MCF 10A (cell line): ENCODE measurements around the gene NAA16. TPM values are rescaled to one million over a fixed set of nuclear protein-coding genes. Genes with fewer than 3 reads are reported as not detected.

Experiments used
- BruUV-seq: library from RNA; stranded (reverse); fragments of 400-500 nt; replicated peaks from 2 replicates; lab custom pipeline; 2021; lab: Mats Ljungman, UMichigan
- CTCF ChIA-PET: fragments of 300-600 bp; sonication (Branson Sonifier 250); formaldehyde crosslinking; extraction: SDS; loops from one replicate; lab custom pipeline; 2021; ENCODE audit warnings: antibody characterized with exemption, inconsistent platforms; lab: Yijun Ruan, JAX
- POLR2A ChIA-PET: fragments of 300-600, 350-650 bp; sonication (Branson Sonifier 250); formaldehyde crosslinking; extraction: SDS; loops from one replicate; lab custom pipeline; 2020; ENCODE audit warnings: antibody characterized with exemption, inconsistent platforms; lab: Yijun Ruan, JAX
- DNase-seq: peaks from one replicate; pipeline ENCODE4 v3.0.0-alpha.2; 2018; ENCODE audit not compliant: unreplicated experiment
- H3K27ac Mint-ChIP-seq: one replicate; pipeline ENCODE4 v1.8.0; 2022; ENCODE audit warnings: mild to moderate bottlenecking, low read depth, mixed read lengths; ENCODE audit not compliant: unreplicated experiment
- H3K27me3 Mint-ChIP-seq: one replicate; pipeline ENCODE4 v1.8.0; 2022; ENCODE audit warnings: mixed read lengths; ENCODE audit not compliant: insufficient read depth, unreplicated experiment
- H3K36me3 Mint-ChIP-seq: one replicate; pipeline ENCODE4 v1.8.0; 2022; ENCODE audit warnings: mild to moderate bottlenecking, moderate library complexity, mixed read lengths; ENCODE audit not compliant: insufficient read depth, unreplicated experiment
- H3K4me1 Mint-ChIP-seq: one replicate; pipeline ENCODE4 v1.8.0; 2022; ENCODE audit warnings: mixed read lengths; ENCODE audit not compliant: insufficient read depth, unreplicated experiment
- H3K4me3 Mint-ChIP-seq: one replicate; pipeline ENCODE4 v1.8.0; 2022; ENCODE audit warnings: mild to moderate bottlenecking, moderate library complexity, mixed read lengths; ENCODE audit not compliant: unreplicated experiment
- H3K9me3 Mint-ChIP-seq: one replicate; pipeline ENCODE4 v1.8.0; 2022; ENCODE audit warnings: mixed read lengths; ENCODE audit not compliant: unreplicated experiment
- CTCF ChIP-seq: fragments of 200-600 bp; IDR thresholded peaks from one replicate; pipeline ENCODE4 v1.8.0; 2022; ENCODE audit warnings: antibody characterized with exemption, mild to moderate bottlenecking; ENCODE audit not compliant: unreplicated experiment
- intact Hi-C: fragments of 100-400 bp; cut with micrococcal nuclease; formaldehyde crosslinking; loops from 2 replicates; pipeline ENCODE4 v1.14.1; 2022
- total RNA-seq: library from RNA; stranded (reverse); gene quantifications from 2 replicates; pipeline ENCODE4 v1.2.3, GENCODE V29; 2022

NAA16 gene
- total RNA-seq, 1 experiment from 2014 or later, result 13.8 TPM

GRCh38 chr13:41313659-41314197, 2.7 kb downstream of the NAA16 start:
- Mint-ChIP-seq H3K27ac (peak overlapping the region; percentile 86), H3K4me1 (peaks cover 13% of the 10 kb centered on the region), H3K4me3 (peak overlapping the region; percentile 93), H3K36me3 (peaks cover 19% of the 10 kb centered on the region), H3K9me3 (no peaks in the 10 kb centered on the region), H3K27me3 (no peaks in the 10 kb centered on the region)
- TF ChIP-seq CTCF, result no peak
- ChIA-PET POLR2A (interaction anchor here (0.7 to 2.8 kb wide), 10 partner anchors 10 to 1251 kb away, joined by 3 to 18 read pairs (median 6); partner anchors contain the start of genes ELF1 and MTRF1), CTCF (interaction anchor here (0.6 kb wide), 1 partner anchor 1607 kb away, joined by 4 read pairs; no protein-coding TSS in a partner anchor)
- no TSS peak for BruUV-seq
- intact Hi-C loops, result loop anchor here (5.0 to 10.0 kb wide), 2 partner anchors 91 to 249 kb away; partner anchors contain the start of gene WBP4
- no peak for DNase-seq

GRCh38 chr13:41315443-41316047, 4.5 kb downstream of the NAA16 start:
- TF ChIP-seq CTCF, result no peak
- peaks cover 33% of the 10 kb centered on the region for H3K36me3 Mint-ChIP-seq
- DNase-seq, result no peak
- no peaks in the 10 kb centered on the region for H3K27me3 Mint-ChIP-seq
- peaks cover 13% of the 10 kb centered on the region for H3K4me1 Mint-ChIP-seq
- H3K27ac Mint-ChIP-seq, result peak overlapping the region; percentile 43
- intact Hi-C loops, result loop anchor here (10.0 kb wide), 1 partner anchor 251 kb away; the partner anchor contains the start of gene WBP4
- CTCF ChIA-PET, result no interaction called here
- BruUV-seq, result no TSS peak
- H3K4me3 Mint-ChIP-seq, result no peak overlapping the region
- H3K9me3 Mint-ChIP-seq, result no peaks in the 10 kb centered on the region
- POLR2A ChIA-PET, result interaction anchor here (1.0 kb wide), 1 partner anchor 14 kb away, joined by 7 read pairs; no protein-coding TSS in a partner anchor

- TF ChIP-seq CTCF, result no peak
- intact Hi-C loops, result loop anchor here (10.0 kb wide), 1 partner anchor 252 kb away; the partner anchor contains the start of gene WBP4
- ChIA-PET CTCF (no interaction called here), POLR2A (interaction anchor here (0.6 kb wide), 1 partner anchor 256 kb away, joined by 3 read pairs; the partner anchor contains the start of gene WBP4)
- H3K4me1 Mint-ChIP-seq, result peaks cover 13% of the 10 kb centered on the region
- no peak for DNase-seq
- peaks cover 32% of the 10 kb centered on the region for H3K36me3 Mint-ChIP-seq
- no peaks in the 10 kb centered on the region for H3K9me3 Mint-ChIP-seq
- no TSS peak for BruUV-seq
- no peak overlapping the region for H3K4me3 Mint-ChIP-seq
- no peaks in the 10 kb centered on the region for H3K27me3 Mint-ChIP-seq
- no peak overlapping the region for H3K27ac Mint-ChIP-seq
Observed at GRCh38 chr13:41317243-41317642, 6.2 kb downstream of the NAA16 start.

- peaks cover 66% of the 10 kb centered on the region for H3K36me3 Mint-ChIP-seq
- intact Hi-C loops, result no loop called here
Observed at GRCh38 chr13:41325752-41326151, 14.7 kb downstream of the NAA16 start.

More at GRCh38 chr13:41325752-41326151, 14.7 kb downstream of the NAA16 start:
- no peak for DNase-seq
- H3K27me3 Mint-ChIP-seq, result no peaks in the 10 kb centered on the region
- H3K9me3 Mint-ChIP-seq, result no peaks in the 10 kb centered on the region
- BruUV-seq, result no TSS peak
- TF ChIP-seq CTCF, result no peak
- no peak overlapping the region for H3K27ac Mint-ChIP-seq
- H3K4me3 Mint-ChIP-seq, result no peak overlapping the region
- ChIA-PET POLR2A (no interaction called here), CTCF (no interaction called here)
- H3K4me1 Mint-ChIP-seq, result peaks cover 5% of the 10 kb centered on the region
